GM21515 (cell line): Measurements from ENCODE around the gene MMP3.

ENCODE experiments used
- ATAC-seq: cut with Tn5 transposase; IDR thresholded peaks from one replicate; pipeline ENCODE4 v1.9.1; 2021; ENCODE audit not compliant: unreplicated experiment

The MMP3 gene

GRCh38 chr11:102792604-102793003 lies 50.8 kb downstream of the MMP3 start:
- no peak for ATAC-seq

GRCh38 chr11:102791271-102792036 lies 52.0 kb downstream of the MMP3 start:
- no peak for ATAC-seq

GRCh38 chr11:102788334-102788995 lies 54.9 kb downstream of the MMP3 start:
- ATAC-seq = no peak
